C4-2B (cell line): ENCODE measurements around the gene LGR6.
"Not testable (repeated sequence)": the region's sequence is repeated elsewhere in the genome, so short reads cannot be mapped to it uniquely, and the experiment has no call there.

Experiments
- H3K27ac ChIP-seq: fragments of 450-650 bp; 2 replicates; pipeline ENCODE4 v1.5.1; 2017
- CTCF ChIP-seq: fragments of 450-650 bp; conservative IDR thresholded peaks from 2 replicates; pipeline ENCODE4 v1.5.1; 2017; ENCODE audit warnings: mild to moderate bottlenecking
- ZFX ChIP-seq: fragments of 450-650 bp; IDR thresholded peaks from 2 replicates; pipeline ENCODE4 v1.6.1; 2017

Gene LGR6

DNA sequence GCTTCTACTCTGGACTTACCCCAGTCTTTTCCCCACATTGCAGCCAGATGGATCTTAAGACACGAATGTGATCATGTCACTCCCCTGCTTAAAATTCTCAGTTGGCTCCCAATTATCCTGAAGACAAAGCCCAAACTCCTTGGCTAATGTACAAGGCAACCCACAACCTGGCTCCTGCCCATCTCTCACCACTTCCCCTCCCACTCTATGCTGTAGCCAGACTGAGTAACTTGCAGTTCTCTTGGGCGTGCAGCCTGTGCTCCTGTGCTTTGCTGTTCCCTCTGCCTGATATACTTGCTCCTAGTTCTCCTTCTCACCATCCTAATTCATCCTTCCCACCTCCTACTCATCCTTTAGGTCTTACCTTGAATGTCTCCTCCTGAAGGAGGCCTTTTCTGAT is 56.2 kb downstream of the LGR6 start:
- no peak overlapping the region for H3K27ac ChIP-seq
- TF ChIP-seq ZFX (no peak), CTCF (no peak)

- no peak overlapping the region for H3K27ac ChIP-seq
- TF ChIP-seq CTCF: no peak
- no peak for TF ChIP-seq ZFX
These were observed 57.4 kb downstream of the LGR6 start for GRCh38 chr1:202250982-202251381.

DNA sequence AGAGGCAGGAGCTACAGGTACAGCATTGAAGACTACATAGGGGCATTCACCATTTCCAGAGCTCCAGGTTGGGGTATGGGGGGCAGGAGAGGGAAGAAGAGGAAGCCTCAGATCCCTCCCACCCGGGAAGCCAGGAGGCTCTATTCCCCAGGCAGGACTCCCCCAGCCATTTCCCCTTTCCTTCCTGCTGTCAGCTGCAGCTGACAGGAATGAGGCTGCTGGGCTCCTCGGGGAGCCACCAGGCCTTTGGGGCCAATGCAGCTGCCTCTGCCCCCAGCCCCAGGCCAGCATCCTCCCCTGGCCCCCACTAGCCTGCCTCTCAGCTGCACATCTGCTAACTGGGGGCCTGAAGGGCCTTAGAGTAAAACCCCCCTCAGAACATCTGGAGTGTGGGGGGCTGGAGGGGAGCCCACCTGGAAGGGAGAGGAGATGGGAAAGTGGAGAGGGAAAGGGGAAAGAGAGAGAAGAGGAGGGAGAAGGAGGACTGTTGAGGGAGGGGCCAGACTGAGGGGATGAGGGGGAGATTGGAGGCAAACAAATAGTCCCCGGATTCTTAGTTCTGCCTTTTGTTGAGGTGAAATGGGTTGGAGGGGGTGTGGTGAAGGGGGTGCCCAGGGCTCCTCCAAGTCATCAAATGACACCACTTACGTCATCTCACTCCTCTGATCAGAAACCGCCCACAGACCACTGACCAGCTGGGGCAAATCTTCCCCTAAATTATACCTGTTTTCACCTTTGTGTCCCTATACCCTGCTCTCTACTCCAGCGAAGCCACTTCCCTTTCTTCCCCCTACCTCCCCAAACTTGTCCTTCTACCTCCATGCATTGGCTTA is 58.0 kb downstream of the LGR6 start:
- TF ChIP-seq CTCF: no peak
- TF ChIP-seq ZFX: no peak
- H3K27ac ChIP-seq: no peak overlapping the region

GRCh38 chr1:202252271-202252670 is 58.7 kb downstream of the LGR6 start:
- TF ChIP-seq ZFX (no peak), CTCF (no peak)
- no peak overlapping the region for H3K27ac ChIP-seq

- no peak overlapping the region for H3K27ac ChIP-seq
- no peak for TF ChIP-seq CTCF
- TF ChIP-seq ZFX: no peak
These were observed 61.1 kb downstream of the LGR6 start for GRCh38 chr1:202254454-202255252.

GRCh38 chr1:202255343-202255742 is 61.7 kb downstream of the LGR6 start:
- no peak for TF ChIP-seq CTCF
- TF ChIP-seq ZFX: no peak
- no peak overlapping the region for H3K27ac ChIP-seq

GRCh38 chr1:202259705-202260104 is 66.1 kb downstream of the LGR6 start:
- TF ChIP-seq CTCF (no peak), ZFX (no peak)
- no peak overlapping the region for H3K27ac ChIP-seq

DNA sequence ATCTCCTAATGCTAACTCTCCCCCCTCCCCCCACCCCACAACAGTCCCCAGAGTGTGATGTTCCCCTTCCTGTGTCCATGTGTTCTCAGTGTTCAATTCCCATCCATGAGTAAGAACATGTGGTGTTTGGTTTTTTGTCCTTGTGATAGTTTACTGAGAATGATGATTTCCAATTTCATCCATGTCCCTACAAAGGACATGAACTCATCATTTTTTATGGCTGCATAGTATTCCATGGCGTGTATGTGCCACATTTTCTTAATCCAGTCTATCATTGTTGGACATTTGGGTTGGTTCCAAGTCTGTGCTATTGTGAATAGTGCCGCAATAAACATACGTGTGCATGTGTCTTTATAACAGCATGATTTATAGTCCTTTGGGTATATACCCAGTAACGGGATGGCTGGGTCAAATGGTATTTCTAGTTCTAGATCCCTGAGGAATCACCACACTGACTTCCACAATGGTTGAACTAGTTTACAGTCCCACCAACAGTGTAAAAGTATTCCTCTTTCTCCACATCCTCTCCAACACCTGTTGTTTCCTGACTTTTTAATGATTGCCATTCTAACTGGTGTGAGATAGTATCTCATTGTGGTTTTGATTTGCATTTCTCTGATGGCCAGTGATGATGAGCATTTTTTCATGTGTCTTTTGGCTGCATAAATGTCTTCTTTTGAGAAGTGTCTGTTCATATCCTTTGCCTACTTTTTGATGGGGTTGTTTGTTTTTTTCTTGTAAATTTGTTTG is 67.8 kb downstream of the LGR6 start:
- not testable (repeated sequence) for H3K27ac ChIP-seq
